ENCODE results near the gene RSRC1. TPM values are rescaled to one million over a fixed set of nuclear protein-coding genes. Genes with fewer than 3 reads are reported as not detected.
"Not testable (repeated sequence)": the region's sequence is repeated elsewhere in the genome, so short reads cannot be mapped to it uniquely, and the experiment has no call there.

The RSRC1 gene
- total RNA-seq, 2 donors from 2014 or later: 37.4 to 41.0 TPM

- intact Hi-C loops (cut with DNase I): no loop called here
- DNase-seq (ENCODE audit: low spot score): no peak
Observed at GRCh38 chr3:158479051-158479450, 369.2 kb downstream of the RSRC1 start.

- intact Hi-C loops (cut with DNase I): no loop called here
- DNase-seq (ENCODE audit: low spot score): no peak
Observed at GRCh38 chr3:158483701-158484235, 373.9 kb downstream of the RSRC1 start.

GRCh38 chr3:158486200-158486599 is 376.3 kb downstream of the RSRC1 start:
- DNase-seq (ENCODE audit: low spot score): no peak
- intact Hi-C loops (cut with DNase I): no loop called here

- intact Hi-C loops (cut with DNase I): no loop called here
- no peak for DNase-seq (ENCODE audit: low spot score)
Observed at GRCh38 chr3:158488670-158489069, 378.8 kb downstream of the RSRC1 start.

GRCh38 chr3:158489181-158489580 is 379.3 kb downstream of the RSRC1 start:
- intact Hi-C loops (cut with DNase I): no loop called here
- no peak for DNase-seq (ENCODE audit: low spot score)

- no peak for DNase-seq (ENCODE audit: low spot score)
- intact Hi-C loops (cut with DNase I): no loop called here
Observed at GRCh38 chr3:158491968-158492367, 382.1 kb downstream of the RSRC1 start.

- intact Hi-C loops (cut with DNase I): no loop called here
- DNase-seq (ENCODE audit: low spot score): no peak
Observed at GRCh38 chr3:158492685-158493084, 382.8 kb downstream of the RSRC1 start.

GRCh38 chr3:158493931-158494330 is 384.0 kb downstream of the RSRC1 start:
- intact Hi-C loops (cut with DNase I): no loop called here
- no peak for DNase-seq (ENCODE audit: low spot score)

- intact Hi-C loops (cut with DNase I): no loop called here
- no peak for DNase-seq (ENCODE audit: low spot score)
Observed at GRCh38 chr3:158494673-158495072, 384.8 kb downstream of the RSRC1 start.

GRCh38 chr3:158495398-158495902 is 385.6 kb downstream of the RSRC1 start:
- intact Hi-C loops (cut with DNase I); DNase-seq (ENCODE audit: low spot score): not testable (repeated sequence)

- intact Hi-C loops (cut with DNase I): no loop called here
- DNase-seq (ENCODE audit: low spot score): no peak
Observed at GRCh38 chr3:158505117-158505516, 395.2 kb downstream of the RSRC1 start.

- no peak for DNase-seq (ENCODE audit: low spot score)
- intact Hi-C loops (cut with DNase I): no loop called here
Observed at GRCh38 chr3:158506456-158506855, 396.6 kb downstream of the RSRC1 start.

GRCh38 chr3:158508481-158508880 is 398.6 kb downstream of the RSRC1 start:
- intact Hi-C loops (cut with DNase I): no loop called here
- no peak for DNase-seq (ENCODE audit: low spot score)

GRCh38 chr3:158509891-158510290 is 400.0 kb downstream of the RSRC1 start:
- intact Hi-C loops (cut with DNase I): no loop called here
- no peak for DNase-seq (ENCODE audit: low spot score)

GRCh38 chr3:158516729-158517128 is 406.8 kb downstream of the RSRC1 start:
- intact Hi-C loops (cut with DNase I): not testable (repeated sequence)
- DNase-seq (ENCODE audit: low spot score): peak; percentile 64

GRCh38 chr3:158519776-158520175 is 409.9 kb downstream of the RSRC1 start:
- no peak for DNase-seq (ENCODE audit: low spot score)
- intact Hi-C loops (cut with DNase I): no loop called here

- no peak for DNase-seq (ENCODE audit: low spot score)
- intact Hi-C loops (cut with DNase I): no loop called here
Observed at GRCh38 chr3:158520433-158520832, 410.5 kb downstream of the RSRC1 start.

- intact Hi-C loops (cut with DNase I): no loop called here
- DNase-seq (ENCODE audit: low spot score): no peak
Observed at GRCh38 chr3:158522221-158523136, 412.6 kb downstream of the RSRC1 start.

GRCh38 chr3:158528076-158528674 is 418.3 kb downstream of the RSRC1 start:
- DNase-seq (ENCODE audit: low spot score): no peak
- intact Hi-C loops (cut with DNase I): no loop called here

- intact Hi-C loops (cut with DNase I): no loop called here
- DNase-seq (ENCODE audit: low spot score): no peak
Observed at GRCh38 chr3:158531334-158531733, 421.4 kb downstream of the RSRC1 start.
